ENCODE data around the gene WDR7.

DNA sequence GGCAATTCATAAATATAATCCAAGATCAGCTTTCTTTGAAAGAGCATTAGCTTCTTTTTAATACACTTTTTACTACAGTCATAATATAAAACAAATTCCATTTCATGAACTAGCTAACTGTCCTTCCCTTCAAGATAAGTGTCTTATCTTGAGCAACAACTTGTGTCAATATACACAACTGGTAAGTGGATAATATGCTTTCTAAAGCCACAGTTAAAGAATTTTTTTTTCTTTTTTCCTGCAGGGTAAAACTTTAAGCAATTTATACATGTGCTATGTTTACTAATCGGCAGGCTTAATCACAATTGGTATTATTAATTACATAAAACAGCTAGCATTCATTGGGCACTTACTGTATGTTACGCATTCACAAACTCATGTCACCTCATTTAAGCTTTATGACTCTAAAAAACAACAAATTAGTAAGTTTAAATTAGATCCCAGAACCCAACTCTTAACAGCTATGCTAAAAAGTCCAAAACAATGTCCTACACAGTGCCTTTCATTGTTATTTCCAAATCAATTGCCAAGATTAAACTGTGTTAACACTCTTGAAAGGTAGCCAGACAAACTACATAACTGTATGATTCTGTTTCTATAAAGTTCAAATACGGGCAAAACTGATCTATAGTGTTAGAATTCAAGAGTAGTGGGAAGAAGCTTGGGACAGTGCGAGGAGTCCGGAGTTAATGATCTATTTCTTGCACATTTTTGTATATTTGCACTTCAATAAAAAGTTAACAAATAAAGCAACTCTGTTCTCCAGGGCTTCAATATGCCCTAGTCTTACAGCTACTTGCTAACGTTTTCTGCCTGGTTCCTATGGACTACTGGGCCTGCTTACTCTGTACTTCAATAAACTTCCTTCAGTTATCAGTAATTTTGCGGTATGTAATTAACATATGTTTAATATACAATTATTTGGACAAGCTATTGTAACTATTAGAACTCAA is 18.8 kb upstream of the WDR7 start:
- TF ChIP-seq ASH2L (IDR thresholded peaks at IDR 0.05; ENCODE audit: borderline replicate concordance, low read depth) = no peak
- TF ChIP-seq, protein P1, sequence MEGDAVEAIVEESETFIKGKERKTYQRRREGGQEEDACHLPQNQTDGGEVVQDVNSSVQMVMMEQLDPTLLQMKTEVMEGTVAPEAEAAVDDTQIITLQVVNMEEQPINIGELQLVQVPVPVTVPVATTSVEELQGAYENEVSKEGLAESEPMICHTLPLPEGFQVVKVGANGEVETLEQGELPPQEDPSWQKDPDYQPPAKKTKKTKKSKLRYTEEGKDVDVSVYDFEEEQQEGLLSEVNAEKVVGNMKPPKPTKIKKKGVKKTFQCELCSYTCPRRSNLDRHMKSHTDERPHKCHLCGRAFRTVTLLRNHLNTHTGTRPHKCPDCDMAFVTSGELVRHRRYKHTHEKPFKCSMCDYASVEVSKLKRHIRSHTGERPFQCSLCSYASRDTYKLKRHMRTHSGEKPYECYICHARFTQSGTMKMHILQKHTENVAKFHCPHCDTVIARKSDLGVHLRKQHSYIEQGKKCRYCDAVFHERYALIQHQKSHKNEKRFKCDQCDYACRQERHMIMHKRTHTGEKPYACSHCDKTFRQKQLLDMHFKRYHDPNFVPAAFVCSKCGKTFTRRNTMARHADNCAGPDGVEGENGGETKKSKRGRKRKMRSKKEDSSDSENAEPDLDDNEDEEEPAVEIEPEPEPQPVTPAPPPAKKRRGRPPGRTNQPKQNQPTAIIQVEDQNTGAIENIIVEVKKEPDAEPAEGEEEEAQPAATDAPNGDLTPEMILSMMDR (IDR thresholded peaks at IDR 0.05 in 2 of 3, conservative IDR thresholded peaks at IDR 0.05 in 1 of 3; ENCODE audit: control insufficient read depth in 2 of 3, extremely low read depth in 1 of 3, insufficient read depth in 1 of 3, low read depth in 3 of 3, low read length in 3 of 3) = no peak
- no peak for TF ChIP-seq CREB1 (IDR thresholded peaks at IDR 0.05; ENCODE audit: low read depth)
- no peak for TF ChIP-seq MXI1 (IDR thresholded peaks at IDR 0.05; ENCODE audit: low read depth, low read length)
- TF ChIP-seq EZH2 (IDR thresholded peaks at IDR 0.05; ENCODE audit: borderline replicate concordance, control insufficient read depth, low read depth, low read length) = no peak
- TF ChIP-seq HDAC2 (IDR thresholded peaks at IDR 0.05) = no peak
- TF ChIP-seq POLR2AphosphoS5 (IDR thresholded peaks at IDR 0.05; ENCODE audit: low read length) = no peak
- TF ChIP-seq YY1 (IDR thresholded peaks at IDR 0.05; ENCODE audit: low read depth, low read length) = no peak
- TF ChIP-seq, protein P2, sequence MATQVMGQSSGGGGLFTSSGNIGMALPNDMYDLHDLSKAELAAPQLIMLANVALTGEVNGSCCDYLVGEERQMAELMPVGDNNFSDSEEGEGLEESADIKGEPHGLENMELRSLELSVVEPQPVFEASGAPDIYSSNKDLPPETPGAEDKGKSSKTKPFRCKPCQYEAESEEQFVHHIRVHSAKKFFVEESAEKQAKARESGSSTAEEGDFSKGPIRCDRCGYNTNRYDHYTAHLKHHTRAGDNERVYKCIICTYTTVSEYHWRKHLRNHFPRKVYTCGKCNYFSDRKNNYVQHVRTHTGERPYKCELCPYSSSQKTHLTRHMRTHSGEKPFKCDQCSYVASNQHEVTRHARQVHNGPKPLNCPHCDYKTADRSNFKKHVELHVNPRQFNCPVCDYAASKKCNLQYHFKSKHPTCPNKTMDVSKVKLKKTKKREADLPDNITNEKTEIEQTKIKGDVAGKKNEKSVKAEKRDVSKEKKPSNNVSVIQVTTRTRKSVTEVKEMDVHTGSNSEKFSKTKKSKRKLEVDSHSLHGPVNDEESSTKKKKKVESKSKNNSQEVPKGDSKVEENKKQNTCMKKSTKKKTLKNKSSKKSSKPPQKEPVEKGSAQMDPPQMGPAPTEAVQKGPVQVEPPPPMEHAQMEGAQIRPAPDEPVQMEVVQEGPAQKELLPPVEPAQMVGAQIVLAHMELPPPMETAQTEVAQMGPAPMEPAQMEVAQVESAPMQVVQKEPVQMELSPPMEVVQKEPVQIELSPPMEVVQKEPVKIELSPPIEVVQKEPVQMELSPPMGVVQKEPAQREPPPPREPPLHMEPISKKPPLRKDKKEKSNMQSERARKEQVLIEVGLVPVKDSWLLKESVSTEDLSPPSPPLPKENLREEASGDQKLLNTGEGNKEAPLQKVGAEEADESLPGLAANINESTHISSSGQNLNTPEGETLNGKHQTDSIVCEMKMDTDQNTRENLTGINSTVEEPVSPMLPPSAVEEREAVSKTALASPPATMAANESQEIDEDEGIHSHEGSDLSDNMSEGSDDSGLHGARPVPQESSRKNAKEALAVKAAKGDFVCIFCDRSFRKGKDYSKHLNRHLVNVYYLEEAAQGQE (IDR thresholded peaks at IDR 0.05; ENCODE audit: low read depth, low read length) = no peak
- TF ChIP-seq NR2C2 (IDR thresholded peaks at IDR 0.05; ENCODE audit: borderline replicate concordance, control insufficient read depth, insufficient read length, low read depth) = no peak
- TF ChIP-seq, protein P3, sequence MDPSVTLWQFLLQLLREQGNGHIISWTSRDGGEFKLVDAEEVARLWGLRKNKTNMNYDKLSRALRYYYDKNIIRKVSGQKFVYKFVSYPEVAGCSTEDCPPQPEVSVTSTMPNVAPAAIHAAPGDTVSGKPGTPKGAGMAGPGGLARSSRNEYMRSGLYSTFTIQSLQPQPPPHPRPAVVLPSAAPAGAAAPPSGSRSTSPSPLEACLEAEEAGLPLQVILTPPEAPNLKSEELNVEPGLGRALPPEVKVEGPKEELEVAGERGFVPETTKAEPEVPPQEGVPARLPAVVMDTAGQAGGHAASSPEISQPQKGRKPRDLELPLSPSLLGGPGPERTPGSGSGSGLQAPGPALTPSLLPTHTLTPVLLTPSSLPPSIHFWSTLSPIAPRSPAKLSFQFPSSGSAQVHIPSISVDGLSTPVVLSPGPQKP (IDR thresholded peaks at IDR 0.05; ENCODE audit: low read depth, low read length) = no peak
- TF ChIP-seq NRF1 (conservative IDR thresholded peaks at IDR 0.05; ENCODE audit: low read depth, low read length) = no peak
- TF ChIP-seq, protein P4, sequence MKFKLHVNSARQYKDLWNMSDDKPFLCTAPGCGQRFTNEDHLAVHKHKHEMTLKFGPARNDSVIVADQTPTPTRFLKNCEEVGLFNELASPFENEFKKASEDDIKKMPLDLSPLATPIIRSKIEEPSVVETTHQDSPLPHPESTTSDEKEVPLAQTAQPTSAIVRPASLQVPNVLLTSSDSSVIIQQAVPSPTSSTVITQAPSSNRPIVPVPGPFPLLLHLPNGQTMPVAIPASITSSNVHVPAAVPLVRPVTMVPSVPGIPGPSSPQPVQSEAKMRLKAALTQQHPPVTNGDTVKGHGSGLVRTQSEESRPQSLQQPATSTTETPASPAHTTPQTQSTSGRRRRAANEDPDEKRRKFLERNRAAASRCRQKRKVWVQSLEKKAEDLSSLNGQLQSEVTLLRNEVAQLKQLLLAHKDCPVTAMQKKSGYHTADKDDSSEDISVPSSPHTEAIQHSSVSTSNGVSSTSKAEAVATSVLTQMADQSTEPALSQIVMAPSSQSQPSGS (IDR thresholded peaks at IDR 0.05; ENCODE audit: low read length) = no peak
